Stimulated activated CD8-positive, alpha-beta memory T cell treated with anti-CD3 and anti-CD28 coated beads, Interleukin-7, amount 100 ng/mL, for 4 hours (primary cell): ENCODE measurements around the gene UNC13A.
"Not testable (repeated sequence)": the region's sequence is repeated elsewhere in the genome, so short reads cannot be mapped to it uniquely, and the experiment has no call there.

Experiments used
- DNase-seq, 2 donors: peaks; one replicate each; pipeline ENCODE4 v3.0.0-alpha.2; 2020; ENCODE audit warnings: low read depth in 2 of 2

UNC13A gene

DNA sequence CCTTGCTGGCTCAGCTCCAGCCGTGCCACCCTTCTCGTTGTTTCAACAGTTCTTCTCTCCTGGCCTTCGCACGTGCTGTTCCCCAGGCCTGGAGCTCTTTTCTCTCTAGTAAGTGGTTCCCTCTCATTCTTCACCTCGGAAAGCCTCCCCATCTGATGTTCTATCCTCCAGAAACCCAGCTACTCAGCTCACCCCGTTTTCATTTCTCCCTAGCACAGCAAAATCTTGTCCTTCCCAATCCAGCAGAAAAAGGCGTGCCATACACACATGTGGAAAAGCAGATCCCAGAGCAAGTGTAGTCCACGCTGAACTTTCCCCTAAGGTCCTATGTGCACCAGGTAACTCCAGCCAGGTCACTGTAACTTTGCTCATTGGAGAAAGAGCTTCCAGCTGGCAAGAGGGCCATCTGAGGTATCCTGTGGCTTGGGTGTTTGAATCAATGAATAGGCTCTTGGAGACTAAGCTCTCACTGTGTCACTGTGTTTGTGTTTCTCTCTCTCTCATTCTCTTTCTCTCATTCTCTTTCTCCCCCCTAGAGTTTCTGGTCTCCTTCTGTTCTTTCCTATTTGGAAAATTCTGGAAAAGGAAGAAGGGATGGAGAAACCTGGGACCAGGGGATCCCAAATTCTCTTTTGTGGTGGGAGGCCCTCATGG, 83.7 kb downstream of the UNC13A start:
- no peak for DNase-seq

DNA sequence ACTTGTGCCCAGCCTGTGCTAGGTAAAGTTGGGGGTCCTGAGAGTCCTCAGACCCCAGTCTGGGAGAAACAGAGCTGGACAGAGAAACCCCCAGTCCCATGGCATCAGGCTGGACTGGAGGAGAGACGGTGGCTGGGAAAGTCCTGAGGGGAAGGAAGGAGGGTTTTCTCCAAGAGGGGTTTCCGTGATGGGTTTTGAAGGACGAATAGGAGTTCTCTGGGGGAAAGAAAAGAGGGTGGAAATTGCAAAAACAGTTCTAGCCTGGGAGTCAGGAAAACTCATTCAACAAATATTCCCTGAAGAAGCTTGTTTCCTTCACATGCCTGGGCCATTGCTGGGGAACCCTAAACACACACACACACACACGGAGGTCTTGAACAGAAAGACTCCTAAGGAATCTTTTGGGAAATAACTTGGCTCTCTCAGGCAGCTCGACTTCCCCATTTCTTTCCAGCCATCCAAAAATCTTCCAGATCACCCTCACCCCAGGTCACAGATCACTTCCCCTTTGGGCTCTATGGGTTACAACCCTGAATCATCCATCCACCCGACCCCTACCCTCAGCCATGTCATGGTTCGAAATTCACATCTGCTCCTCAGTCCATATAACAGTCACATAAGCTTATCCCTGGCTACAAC, 85.2 kb downstream of the UNC13A start:
- DNase-seq, result no peak

- DNase-seq, result no peak
Observed at GRCh38 chr19:17602217-17602616, 85.9 kb downstream of the UNC13A start.

- no peak for DNase-seq
Observed at GRCh38 chr19:17601683-17602082, 86.5 kb downstream of the UNC13A start.

GRCh38 chr19:17599780-17600179, 88.4 kb downstream of the UNC13A start:
- no peak for DNase-seq

GRCh38 chr19:17598953-17599352, 89.2 kb downstream of the UNC13A start:
- no peak for DNase-seq

DNA sequence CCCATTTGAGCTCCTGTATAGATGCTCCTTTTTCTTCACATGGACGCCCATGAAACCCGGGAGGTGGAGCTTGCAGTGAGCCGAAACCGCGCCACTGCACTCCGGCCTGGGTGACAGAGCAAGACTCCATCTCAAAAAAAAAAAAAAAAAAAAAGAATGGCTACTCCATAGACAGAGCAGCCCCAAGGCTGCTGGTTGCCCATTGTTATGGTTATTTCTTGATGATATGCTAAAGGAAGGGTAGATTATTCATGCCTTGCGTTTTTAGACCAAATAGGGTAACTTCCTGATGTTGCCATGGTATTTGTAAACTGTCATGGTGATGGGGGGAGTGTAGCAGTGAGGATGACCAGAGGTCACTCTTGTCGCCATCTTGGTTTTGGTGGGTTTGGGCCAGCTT, 90.1 kb downstream of the UNC13A start:
- not testable (repeated sequence) for DNase-seq

DNA sequence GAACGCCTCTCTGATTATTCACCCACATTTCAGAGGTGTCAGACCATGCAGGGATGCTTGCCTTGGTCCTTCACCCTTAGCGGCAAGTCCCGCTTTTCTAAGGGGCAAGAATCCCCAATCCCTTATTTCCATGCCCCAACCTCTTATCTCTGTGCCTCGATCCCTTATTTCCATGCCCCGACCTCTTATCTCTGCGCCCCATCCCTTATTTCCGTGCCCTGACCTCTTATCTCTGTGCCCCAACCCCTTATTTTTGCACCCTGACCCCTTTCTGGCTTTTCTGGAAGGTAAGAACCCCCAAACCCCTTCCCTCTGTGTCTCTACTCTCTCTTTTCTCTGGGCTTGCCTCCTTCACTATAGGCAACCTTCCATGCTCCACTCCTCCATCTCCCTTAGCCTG, 93.9 kb downstream of the UNC13A start:
- DNase-seq, result not testable (repeated sequence)

GRCh38 chr19:17590866-17591265, 97.3 kb downstream of the UNC13A start:
- DNase-seq, result no peak

DNA sequence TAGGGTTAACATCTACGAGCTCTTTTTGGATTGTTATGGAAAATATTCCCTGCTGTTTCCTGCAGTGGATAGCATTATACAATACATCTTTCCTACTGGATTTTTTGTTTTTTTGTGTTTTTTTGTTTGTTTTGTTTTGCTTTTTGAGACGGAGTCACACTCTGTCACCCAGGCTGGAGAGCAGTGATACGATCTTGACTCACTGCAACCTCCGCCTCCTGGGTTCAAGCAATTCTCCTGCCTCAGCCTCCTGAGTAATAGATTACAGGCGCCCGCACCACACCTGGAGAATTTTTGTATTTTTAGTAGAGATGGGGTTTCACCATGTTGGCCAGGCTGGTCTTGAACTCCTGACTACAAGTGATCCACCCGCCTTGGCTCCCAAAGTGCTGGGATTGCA, 102.8 kb downstream of the UNC13A start:
- DNase-seq, result not testable (repeated sequence)

- no peak for DNase-seq
Observed at GRCh38 chr19:17584132-17584531, 104.0 kb downstream of the UNC13A start.

- DNase-seq, result no peak
Observed at GRCh38 chr19:17582613-17583012, 105.5 kb downstream of the UNC13A start.

- DNase-seq, result no peak
Observed at GRCh38 chr19:17581211-17581874, 106.8 kb downstream of the UNC13A start.

DNA sequence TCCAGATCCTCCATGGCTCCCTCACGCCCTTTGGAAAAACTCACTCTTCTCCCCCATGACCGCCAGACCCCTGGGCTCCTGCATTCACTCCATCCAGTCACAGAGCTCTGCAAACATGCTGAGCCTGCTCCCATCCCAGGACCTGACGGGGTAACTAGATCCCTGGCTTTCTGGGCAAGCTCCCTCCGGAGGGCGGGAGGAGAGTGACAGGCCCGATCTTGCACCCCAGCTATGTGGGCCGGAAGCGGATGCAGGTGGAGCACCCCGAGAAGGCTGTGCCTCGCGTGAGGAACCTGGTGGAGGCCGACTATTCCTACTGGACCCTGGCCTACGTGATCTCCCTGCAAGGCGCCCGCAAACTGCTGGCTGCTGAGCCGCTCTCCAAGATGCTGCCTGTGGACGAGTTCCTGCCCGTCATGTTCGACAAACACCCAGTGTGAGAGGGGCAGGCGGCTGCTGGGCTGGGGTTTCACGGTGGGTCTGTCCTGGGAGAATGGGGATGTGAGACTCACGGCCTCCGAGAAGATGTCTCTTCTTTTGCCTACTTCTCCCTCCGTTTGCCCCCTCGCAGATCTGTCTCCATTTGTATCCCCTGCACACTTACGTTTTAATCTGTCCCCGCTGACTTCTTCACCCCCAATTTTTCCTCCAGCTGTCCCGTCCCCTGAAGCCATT, 107.5 kb downstream of the UNC13A start:
- no peak for DNase-seq

- no peak for DNase-seq
Observed at GRCh38 chr19:17579661-17580244, 108.4 kb downstream of the UNC13A start.

DNA sequence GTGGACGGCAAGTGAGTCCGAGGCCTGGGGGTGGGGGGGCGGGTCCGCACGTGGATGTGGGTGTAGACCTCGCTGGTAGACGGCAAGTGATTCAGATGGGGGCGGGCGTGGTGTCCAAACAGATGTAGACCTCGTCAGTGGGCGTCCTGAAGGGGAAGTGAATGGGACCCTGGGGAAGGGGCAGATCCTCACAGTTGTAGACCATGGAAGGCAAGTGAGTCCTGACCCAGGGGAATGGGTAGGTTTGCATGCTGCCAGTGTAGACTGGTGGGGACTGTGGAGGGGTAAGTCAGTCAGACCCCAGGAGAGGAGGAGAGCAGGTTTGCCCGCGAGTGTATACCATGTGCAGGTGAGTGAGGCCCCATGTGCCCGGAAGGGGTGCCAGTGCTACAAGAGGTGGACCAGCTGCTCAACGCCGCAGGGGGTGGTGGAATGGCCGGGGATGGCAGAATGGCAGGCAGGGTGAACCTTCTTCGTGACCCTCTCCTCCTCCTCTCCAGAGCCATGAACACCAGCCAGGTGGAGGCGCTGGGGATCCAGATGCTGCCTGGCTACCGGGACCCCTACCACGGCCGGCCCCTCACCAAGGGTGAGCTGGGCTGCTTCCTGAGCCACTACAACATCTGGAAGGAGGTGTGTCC, 110.6 kb downstream of the UNC13A start:
- no peak for DNase-seq

DNA sequence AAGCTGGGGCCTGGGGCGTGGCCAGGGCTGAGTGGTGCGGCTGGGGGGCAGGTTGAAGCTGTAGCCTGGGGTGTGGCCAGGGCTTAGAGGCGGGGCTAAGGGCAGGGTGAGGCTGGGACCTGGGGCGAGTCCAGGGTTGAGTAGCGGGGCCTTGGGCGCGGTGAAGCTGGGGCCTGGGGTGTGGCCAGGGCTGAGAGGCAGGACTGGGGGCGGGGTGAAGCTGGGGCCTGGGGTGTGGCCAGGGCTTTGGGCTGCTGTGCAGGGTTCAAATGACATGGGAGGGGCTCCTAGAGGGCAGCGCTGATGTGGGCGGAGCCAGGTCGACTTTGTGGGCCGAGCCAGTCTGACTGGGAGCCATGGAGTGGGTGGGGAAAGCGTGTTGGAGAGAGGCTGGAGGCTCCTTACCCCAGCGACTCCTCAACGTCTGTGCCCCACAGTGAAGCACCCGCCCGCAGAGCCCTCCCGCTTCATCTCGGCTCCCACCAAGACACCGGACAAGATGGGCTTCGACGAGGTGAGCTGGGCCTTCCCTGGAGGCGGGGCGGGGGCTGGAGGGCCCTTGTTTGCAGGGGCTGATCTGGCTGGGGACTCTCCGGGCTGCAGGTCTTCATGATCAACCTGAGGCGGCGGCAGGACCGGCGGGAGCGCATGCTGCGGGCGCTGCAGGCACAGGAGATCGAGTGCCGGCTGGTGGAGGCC, 111.2 kb downstream of the UNC13A start:
- DNase-seq, result no peak

DNA sequence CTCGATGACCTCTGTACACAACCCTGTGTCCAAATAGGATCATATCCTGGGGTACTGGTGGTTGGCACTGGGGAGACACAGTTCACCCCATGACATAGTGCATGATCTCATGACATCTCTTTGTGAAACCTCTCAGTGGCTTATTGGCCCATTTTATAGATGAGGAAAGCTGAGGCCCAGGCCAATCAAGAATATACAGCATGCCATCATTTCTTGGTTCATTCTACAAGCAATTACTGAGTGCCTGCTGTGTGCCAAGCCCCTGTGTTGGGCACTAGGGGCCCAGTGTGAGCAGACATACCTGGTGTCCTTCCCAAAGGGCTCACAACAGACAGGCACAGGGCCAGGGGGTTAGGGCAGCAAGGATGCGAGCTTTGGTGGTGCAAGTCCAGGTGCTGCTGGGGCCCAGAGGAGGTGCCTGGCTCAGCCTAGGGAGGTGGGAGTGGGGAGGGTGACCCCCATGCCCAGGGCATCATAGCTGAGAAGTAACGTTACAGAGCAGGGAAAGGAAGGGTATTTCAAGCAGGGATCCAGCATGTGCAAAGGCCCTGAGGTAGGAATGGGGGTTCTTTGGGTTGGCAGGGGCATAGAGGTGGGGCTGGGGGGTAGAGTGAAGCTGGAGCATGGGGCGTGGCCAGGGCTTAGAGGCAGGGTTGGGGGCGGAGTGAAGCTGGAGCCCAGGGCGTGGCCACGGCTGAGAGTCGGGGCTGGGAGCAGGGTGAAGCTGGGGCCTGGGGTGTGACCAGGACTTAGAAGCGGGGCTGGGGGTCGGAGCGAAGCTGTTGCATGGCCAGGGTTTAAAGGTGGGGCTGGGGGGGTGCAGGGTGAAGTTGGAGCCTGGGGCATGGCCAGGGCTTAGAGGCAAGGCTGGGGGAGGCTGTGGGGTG, 112.0 kb downstream of the UNC13A start:
- no peak for DNase-seq

- DNase-seq, result no peak
Observed at GRCh38 chr19:17572638-17573037, 115.5 kb downstream of the UNC13A start.

DNA sequence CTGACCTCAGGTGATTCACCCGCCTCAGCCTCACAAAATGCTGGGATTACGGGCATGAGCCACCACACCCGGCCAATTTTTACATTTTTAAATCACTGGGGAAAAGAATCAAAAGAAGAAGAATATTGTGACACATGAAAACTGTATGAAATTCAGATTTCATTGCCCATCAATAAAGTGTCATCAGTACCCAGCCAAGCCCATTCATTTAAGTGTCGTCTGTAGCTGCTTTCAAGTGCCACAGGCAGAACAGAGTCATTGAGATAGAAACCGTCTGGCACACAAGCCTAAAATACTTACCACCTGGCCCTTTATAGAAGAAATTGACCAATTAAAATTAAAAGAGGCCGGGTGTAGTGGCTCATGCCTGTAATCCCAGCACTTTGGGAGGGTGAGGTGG, 117.4 kb downstream of the UNC13A start:
- DNase-seq, result no peak
